Central memory CD4-positive, alpha-beta T cell (primary cell): ENCODE data around the gene E4F1.
A peak's percentile ranks its signal among the peaks of the same experiment; 100 is the strongest.
"Not testable (repeated sequence)": the region's sequence is repeated elsewhere in the genome, so short reads cannot be mapped to it uniquely, and the experiment has no call there.

Experiments used
- DNase-seq: peaks from one replicate; pipeline ENCODE4 v3.0.0; 2022

E4F1 gene

DNA sequence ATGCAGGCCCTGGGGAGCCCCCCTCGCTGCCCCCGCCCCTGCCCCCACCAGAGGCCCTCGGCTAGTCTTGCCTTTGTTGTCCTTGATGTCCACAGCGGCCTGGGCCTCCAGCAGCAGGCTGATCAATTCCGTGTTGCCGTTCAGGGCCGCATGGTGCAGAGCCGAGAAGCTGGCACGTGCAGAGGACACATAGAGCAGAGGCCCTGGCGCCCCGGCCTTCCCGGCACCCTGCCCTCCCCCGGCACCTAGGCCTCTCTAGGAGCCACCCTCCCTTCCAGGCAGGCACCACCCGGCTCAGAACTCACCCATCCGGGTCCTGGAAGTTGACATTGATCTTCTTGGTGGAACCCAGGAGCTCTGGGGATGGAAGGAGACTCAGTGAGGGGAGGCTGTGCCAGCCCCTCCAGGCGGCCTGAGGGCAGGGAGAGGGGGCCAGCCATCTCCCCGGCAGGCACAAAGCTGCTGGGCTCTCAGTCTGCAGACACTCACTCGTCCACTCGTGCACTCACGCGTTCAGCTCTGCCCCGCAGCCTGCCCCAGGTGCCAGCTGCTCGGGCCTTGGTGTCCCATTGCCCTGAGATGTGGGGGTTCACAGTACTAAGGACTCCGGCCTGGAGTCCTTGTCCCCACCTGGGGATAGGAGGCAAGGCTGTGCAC is 33.3 kb upstream of the E4F1 start:
- no peak for DNase-seq

DNA sequence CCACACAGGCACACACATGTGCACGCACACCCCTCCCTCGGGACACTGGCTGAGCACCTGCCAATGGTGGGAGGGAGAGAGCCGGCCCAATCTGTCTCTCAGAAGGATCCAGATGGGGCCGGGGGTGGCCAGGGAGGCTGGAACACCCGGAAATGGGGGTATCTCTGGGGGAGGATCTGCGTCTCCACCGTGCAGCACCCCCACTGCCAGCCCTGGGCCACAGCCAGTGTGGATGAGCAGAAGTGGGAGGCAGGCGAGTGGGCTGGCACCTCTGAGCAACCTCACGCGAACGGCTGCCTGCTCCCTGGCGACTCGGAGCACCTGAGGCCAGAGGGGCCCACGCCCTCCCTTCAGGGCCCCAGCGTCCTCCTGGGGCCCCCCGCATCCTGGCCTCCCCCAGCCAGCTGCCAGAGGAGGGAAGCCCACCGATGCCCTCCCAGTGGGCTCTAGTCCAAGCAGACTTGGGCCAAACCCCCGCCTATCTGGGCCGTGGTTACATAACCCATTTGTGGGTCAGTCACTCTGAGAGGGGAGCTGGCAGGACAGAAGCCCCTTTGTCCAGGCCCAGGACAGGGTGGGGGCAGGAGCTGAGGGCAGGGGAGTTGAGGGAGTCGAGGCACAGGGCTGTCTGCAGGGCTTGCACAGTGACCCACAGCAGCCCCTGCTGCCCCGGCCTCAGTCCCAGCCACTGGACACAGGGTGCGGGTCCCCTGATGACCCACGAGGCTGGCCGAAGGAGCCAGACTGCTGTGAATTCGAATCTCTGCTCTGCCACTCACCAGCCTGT is 32.5 kb upstream of the E4F1 start:
- no peak for DNase-seq

GRCh38 chr16:2191446-2191706 is 32.0 kb upstream of the E4F1 start:
- no peak for DNase-seq

DNA sequence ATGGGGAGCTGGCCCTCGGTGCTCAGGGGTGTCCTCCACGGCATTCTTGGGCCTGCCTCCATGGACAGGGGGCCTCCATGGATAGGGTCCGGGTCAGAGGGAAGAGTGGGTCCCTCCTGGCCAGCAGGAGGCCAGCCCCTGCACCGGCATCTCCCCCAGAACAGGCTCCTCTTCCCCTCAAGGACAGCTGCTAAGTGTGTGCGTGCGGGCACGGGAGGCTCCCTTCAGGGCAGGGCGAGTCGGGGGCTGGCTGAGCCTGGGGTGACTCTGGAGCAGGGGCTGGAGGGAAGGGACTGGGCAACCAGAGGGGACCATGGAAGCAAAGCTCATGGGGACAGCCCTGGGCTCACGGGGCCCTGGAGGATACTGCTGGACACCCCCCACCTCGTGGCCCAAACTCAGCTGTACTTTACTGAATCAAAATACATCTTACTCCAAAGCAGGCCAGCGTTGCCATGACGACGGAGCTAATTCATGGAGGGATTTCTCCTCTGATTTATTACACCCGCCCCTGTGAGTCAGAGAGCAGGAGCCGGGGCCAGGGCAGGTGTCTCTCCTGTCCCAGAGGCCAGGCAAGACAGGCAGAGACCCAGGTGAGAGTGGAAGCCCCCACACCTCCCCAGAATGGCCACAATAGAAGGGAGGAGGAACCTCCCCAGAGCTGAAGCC is 29.1 kb upstream of the E4F1 start:
- no peak for DNase-seq

- peak; percentile 54 for DNase-seq
Observed at GRCh38 chr16:2194852-2195321, 28.5 kb upstream of the E4F1 start.

DNA sequence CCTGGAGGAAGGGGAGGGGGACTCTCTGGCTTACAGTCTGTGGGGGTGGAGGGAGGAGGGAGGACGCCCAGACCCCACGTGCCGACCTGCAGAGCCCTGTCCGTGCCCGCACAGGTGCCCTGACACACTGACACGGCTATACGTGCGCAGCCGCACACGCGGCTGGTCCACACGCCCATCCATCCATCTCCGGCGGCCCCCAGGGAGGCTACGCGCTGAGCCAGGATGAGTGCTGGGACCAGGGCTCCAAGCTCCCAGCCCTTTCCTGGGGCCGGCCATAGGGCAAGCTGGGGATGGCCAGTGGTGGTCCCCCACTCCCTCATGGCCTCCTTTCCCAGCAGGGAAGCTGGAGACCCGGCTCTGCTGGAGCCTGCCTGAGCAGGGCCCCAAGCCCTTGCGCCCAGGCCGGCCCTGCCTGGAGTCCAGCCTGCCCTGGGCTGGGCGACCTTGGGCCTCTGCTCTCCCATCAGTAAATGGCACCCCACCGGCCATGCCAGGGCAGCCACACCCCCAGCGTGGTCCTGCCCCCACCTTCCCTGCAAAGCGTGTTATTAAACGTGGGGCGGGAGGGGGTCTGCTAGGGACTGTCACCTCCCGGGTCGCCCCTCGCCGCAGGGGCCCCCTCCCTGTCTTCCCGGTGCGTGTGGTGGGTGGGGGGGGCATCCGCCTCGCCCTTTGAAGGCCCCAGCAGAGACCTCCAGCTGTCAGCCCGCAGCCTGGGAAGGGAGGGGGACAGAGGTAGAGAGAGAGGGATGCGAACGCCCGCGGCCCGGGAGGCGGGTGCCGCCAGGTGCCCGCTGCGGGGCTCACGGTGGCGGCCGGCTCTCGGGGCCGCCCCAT is 27.8 kb upstream of the E4F1 start:
- no peak for DNase-seq

- DNase-seq: no peak
Observed at GRCh38 chr16:2196162-2196980, 27.0 kb upstream of the E4F1 start, which contains the start of gene CASKIN1. Gene CASKIN1, minus strand, starts transcription at chr16:2196605. Its CDS starts 173 bp downstream, at chr16:2196432.

DNA sequence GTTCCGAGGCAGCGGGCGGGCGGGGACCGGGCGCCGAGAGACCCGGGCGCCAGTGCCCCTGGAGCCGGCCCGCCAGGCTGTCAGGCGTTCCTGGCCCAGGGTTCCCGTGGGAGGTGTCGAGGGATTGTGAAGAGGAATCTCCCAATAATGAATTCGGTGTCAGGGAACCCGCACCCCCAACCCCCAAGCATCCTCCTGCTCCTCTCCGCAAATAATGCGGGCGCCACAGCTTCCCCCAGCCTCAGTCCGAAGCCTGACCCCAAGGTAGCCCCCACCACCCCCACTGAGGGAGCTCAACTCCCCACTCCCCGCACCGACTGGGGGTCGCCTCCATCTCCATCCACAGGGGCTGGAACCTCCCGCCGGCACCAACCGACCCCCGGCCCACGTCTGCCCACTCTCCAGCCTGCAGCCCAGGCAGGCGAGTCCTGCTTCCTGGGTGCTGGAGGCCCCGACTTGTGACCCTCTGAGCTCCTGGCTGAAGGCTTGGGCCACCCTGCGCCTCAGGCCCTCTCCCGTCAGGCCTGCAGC is 26.3 kb upstream of the E4F1 start:
- DNase-seq: no peak

DNA sequence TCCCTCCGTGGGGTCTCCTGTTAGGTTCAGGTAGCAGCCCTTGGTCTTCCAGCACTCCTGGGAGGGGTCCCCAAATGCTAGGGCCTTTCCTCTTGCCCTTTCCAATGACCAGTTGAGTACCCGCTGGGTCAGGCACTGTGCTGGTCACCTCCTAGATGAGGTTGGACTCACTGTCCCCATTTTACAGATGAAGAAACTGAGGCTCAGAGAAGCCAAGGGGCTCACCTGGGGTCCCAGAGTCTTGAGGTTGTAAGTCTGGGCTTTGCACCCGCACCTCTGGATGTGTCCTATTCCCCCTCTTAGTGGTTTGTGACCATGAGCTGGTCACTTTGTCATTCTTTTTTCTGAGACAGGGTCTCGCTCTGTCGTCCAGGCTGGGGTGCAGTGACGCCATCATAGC is 25.6 kb upstream of the E4F1 start:
- DNase-seq: no peak

- no peak for DNase-seq
Observed at GRCh38 chr16:2198283-2198682, 25.1 kb upstream of the E4F1 start.

DNA sequence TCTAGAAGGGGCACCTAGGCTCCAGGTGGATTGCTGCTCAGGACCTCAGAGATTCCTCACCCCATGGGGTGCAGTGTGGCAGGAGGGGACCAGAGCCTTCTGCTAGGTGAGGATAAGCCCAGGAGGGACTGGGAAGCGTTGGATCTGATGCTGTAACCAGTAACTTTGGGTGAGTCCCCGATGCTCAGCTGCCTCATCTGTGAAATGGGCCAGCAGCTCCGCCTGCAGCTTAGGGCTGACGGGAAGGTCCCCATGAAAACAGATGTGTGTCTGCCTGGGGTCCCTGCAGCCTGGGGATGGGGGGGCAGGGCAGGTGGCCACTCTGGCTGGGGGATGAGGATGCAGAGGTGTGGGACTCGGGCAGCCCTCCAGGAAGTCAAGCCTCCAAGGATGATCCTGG is 24.3 kb upstream of the E4F1 start:
- DNase-seq: no peak

GRCh38 chr16:2199621-2200139 is 23.7 kb upstream of the E4F1 start:
- no peak for DNase-seq

DNA sequence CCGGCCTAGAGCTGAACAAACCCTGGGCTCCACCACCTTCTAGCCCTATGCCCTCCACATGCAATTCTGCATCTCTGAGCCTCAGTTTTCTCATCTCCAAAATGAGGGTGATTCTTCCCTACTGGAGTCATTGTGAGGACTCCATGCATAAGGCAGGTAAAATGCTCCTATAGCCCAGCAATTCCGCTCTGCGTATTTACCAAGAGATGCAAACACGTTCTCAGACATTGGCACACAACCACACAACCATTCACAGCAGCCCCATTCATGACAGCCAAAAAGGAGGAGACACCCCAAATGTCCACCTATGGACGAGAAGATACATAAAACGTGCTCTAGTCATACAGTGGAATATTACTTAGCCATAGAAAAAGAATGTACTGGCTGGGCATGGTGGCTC is 23.1 kb upstream of the E4F1 start:
- DNase-seq: no peak

DNA sequence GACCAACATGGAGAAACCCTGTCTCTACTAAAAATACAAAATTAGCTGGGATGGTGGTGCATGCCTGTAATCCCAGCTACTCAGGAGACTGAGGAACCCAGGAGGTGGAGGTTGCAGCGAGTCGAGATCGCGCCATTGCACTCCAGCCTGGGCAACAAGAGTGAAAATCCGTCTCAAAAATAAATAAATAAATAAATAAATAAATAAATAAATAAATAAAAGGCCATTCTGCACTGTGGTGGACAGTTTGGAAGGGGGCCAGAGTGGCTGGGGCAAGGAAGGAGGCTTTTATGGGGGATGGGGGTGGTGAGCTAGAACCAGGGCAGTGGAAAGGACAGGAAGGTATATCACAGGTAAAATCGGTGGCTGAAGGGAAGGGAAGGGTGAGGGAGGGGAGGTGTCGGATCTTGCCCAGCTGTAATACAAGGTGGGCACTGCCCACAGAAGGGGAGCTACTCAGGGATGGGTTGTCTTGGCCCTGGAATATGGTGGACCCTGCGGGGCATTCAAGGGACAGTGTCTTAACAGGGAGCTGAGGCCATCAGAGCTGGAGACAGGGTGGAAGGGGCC is 20.2 kb upstream of the E4F1 start:
- not testable (repeated sequence) for DNase-seq

DNA sequence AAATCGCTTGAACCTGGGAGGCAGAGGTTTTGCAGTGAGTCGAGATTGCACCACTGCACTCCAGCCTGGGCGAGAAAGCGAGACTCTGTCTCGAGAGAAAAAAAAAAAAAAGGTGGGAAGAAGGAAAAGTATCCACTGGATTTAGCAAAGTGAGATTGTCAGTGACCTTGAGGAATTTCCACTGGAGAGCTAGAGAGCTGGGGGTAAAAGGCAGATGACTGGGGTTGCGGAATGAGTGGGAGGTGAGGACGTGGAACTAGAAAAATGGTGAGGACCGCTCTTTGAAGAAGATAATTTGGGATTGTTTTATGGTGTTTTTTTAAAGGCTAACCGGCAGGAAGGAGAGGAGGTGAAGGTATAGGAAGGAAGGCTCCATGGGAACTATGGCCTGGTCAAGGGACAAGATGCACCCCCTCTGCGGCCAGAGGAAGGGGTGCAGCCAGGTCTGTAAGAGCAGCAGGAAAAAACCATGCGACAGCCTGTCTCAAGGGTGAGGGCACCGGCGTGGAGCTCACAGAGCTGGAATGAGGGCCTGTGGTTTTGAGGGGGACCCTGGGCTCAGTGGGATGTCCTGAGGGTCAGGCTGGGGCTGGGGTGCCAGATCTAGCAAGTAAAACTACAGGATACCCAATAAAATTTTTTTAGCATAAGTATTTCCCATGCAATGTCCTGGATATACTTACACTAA is 18.8 kb upstream of the E4F1 start:
- no peak for DNase-seq

DNA sequence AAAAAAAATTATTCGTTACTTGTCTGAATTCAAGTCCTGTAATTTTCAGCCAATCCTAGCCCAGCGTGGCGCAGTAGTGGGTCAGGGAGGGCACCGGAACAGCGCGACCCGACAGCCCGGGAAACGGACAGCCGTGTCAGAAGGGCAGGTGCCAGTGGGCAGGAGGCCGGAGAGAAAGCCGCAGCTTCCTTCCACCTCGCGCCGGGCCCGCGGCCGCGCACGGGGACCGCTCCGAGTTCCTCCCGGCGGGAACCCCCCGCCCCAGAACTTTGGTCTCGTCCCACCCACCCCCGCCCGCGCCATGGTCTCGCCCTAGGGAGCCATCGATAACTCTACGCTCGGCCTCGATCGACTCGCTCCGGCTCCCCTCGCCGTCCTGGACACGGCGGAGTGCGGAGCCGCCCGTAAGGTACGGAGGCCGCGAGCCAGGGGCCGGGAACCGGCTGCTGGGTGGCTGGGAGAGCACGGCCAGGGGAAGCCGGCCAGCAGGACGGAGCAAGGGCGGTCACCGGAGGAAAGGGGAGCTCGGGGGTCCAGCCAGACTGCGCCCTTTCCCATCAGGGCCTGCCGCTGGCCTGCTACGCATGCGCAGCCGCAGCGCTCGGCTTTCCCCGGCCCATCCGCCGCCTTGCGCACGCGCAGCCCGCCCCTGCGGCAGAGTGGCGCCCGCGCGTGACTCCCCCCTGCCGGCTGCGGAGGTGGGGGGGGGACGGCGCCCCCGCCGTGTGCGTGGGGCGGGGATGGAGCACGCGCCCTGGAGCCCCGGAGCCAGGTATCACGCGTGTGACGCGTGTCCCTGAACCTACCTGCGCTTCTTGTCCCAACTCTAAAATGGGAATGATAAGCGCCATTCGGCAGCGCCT is 18.1 kb upstream of the E4F1 start, which contains the start of gene MLST8:
MLST8 (plus strand) TSS at position 351 of the 863 bp plus-strand sequence. CDS start 632 bp downstream, outside the sequence.
- peak; percentile 96 for DNase-seq

- no peak for DNase-seq
Observed at GRCh38 chr16:2205967-2206313, 17.5 kb upstream of the E4F1 start.

DNA sequence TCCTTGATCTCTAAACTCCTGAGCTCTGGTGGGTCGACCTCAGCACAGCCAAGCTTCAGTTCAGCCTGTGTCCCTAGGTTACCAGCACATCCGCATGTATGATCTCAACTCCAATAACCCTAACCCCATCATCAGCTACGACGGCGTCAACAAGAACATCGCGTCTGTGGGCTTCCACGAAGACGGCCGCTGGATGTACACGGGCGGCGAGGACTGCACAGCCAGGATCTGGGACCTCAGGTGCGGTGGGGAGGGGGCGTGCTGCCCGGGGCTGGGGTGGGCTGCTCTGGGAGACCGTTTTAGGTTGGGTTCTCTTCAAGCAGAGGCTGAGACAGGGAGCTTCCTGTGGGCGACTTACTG is 17.0 kb upstream of the E4F1 start:
- DNase-seq: no peak

GRCh38 chr16:2206780-2207433 is 16.5 kb upstream of the E4F1 start:
- no peak for DNase-seq
